Measurements from ENCODE around the gene PLEKHB2. TPM values are rescaled to one million over a fixed set of nuclear protein-coding genes. Genes with fewer than 3 reads are reported as not detected.

PLEKHB2 gene
- total and polyA plus RNA-seq, 9 of the 15 experiments (the other 6 are each of a cell fraction or from before 2014, with no cell fraction given) = 41.3 to 71.5 (median 50.2) TPM

DNA sequence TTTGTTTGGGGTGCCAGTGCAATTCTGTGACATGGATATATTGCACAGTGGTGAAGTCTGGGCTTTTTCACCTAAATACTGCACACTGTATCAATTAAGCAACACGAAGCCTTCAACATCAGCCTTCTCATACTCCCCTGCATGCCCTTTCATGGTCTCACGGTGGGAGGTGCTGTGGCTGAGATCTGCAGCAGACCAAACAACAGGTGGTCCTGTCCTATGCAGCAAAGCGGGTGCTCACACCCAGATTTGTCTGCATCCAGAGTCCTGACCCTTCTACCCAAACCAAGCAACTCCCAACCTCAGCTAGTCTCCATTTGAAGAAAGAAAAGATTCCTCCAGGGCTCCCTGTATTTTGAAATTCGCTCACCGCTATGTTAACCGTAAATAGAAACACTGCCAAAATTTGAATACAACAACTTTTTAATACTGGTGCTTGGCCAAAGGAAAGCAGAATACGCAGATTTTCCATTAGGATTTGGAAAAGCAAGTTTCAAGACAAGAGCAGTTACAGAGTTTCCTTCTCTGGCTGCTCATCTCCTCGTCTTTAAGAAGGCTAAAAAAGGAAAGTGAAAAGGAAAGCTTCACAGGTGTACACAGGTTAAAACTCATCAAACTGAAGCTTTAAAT, 46.8 kb upstream of the PLEKHB2 start:
- H3K9ac ChIP-seq (ENCODE audit: insufficient read depth in 1 of 2, low read depth in 2 of 2, low read length in 2 of 2) = no peak overlapping the region
- ChIA-PET CTCF (ENCODE audit: low intra/inter-chr PET ratio) (no interaction called here), POLR2A (interaction anchor here (0.6 to 0.9 kb wide), 2 partner anchors 10 kb away, joined by 3 read pairs; no protein-coding TSS in a partner anchor)
- no peak overlapping the region for H3K27ac ChIP-seq (ENCODE audit: extremely low read depth, low read depth, low read length)
- H4K20me1 ChIP-seq (replicated peaks; ENCODE audit: control insufficient read depth, insufficient read depth, low read length) = peaks cover 20% of the 10 kb centered on the region; the same call in 1 of the 2 replicates
- FAIRE-seq = no peak
- DNase-seq (ENCODE audit: extremely low read depth in 1 of 4, low spot score in 3 of 4) = no peak
- no peak overlapping the region for H3K4me2 ChIP-seq (ENCODE audit: insufficient read depth, low read length)
- WGBS (ENCODE audit: insufficient coverage, low coverage, missing lambda C conversion rate) = 84% methylated on average over 8 of the region's 8 CpGs
- no peak for TF ChIP-seq ZBED1 (IDR thresholded peaks at IDR 0.05)
- no peak for TF ChIP-seq MAZ (CRISPR knock-in tag; conservative IDR thresholded peaks at IDR 0.05 in 1 of 2, IDR thresholded peaks at IDR 0.05 in 1 of 2)
- TF ChIP-seq, protein P1, sequence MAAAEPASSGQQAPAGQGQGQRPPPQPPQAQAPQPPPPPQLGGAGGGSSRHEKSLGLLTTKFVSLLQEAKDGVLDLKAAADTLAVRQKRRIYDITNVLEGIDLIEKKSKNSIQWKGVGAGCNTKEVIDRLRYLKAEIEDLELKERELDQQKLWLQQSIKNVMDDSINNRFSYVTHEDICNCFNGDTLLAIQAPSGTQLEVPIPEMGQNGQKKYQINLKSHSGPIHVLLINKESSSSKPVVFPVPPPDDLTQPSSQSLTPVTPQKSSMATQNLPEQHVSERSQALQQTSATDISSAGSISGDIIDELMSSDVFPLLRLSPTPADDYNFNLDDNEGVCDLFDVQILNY (CRISPR knock-in tag; IDR thresholded peaks at IDR 0.05) = no peak
- TF ChIP-seq ZNF12 (CRISPR knock-in tag; IDR thresholded peaks at IDR 0.05) = no peak
- no peak for TF ChIP-seq ATF1 (CRISPR knock-in tag; IDR thresholded peaks at IDR 0.05)
- no peak for TF ChIP-seq ATF1 (tag; IDR thresholded peaks at IDR 0.05)
- no peak for TF ChIP-seq RCOR1 (IDR thresholded peaks at IDR 0.05; ENCODE audit: borderline replicate concordance in 1 of 2, low read depth in 2 of 2, low read length in 2 of 2)
- TF ChIP-seq BDP1 (IDR thresholded peaks at IDR 0.05; ENCODE audit: insufficient read depth, insufficient read length) = no peak
- TF ChIP-seq MYBL2 (IDR thresholded peaks at IDR 0.05; ENCODE audit: low read depth) = no peak
- TF ChIP-seq MYBL2 (CRISPR knock-in tag; IDR thresholded peaks at IDR 0.05; ENCODE audit: borderline replicate concordance) = no peak
- TF ChIP-seq RBFOX2 (IDR thresholded peaks at IDR 0.05; ENCODE audit: low read depth, low read length) = no peak
- no peak for TF ChIP-seq TAF15 (IDR thresholded peaks at IDR 0.05; ENCODE audit: low read depth, low read length)
- TF ChIP-seq ZNF41 (CRISPR knock-in tag; conservative IDR thresholded peaks at IDR 0.05) = no peak
- TF ChIP-seq ZNF324 (CRISPR knock-in tag; IDR thresholded peaks at IDR 0.05) = no peak
- peaks cover 81% of the 10 kb centered on the region for H3K36me3 ChIP-seq (ENCODE audit: control insufficient read depth, insufficient read depth, low read length)
- ATAC-seq = no peak
- intact Hi-C loops (cut with micrococcal nuclease) = no loop called here
- no peaks in the 10 kb centered on the region for H3K9me3 ChIP-seq (replicated peaks; ENCODE audit: control insufficient read depth, insufficient read depth, low read depth, low read length)
- in situ Hi-C loops (cut with MboI) = no loop called here
- no peaks in the 10 kb centered on the region for H3K27me3 ChIP-seq (ENCODE audit: control insufficient read depth in 2 of 2, insufficient read depth in 2 of 2, low read length in 2 of 2)
- no peaks in the 10 kb centered on the region for H3K9me1 ChIP-seq (ENCODE audit: control insufficient read depth, insufficient read depth, low read length)
- no peaks in the 10 kb centered on the region; a peak in 1 of 5 replicates for H3K4me1 ChIP-seq (replicated peaks in 1 of 2; ENCODE audit: control insufficient read depth in 2 of 2, insufficient read depth in 2 of 2, low read length in 2 of 2)
- BruUV-seq (replicated peaks) = no TSS peak
- peaks cover 69% of the 10 kb centered on the region for H3K79me2 ChIP-seq (ENCODE audit: control insufficient read depth, insufficient read depth, low read length)
- H3K4me3 ChIP-seq = no peak overlapping the region
- no peak overlapping the region for H2AFZ ChIP-seq (ENCODE audit: low read depth, low read length)
